ENCODE results near the gene FADS2.

FADS2 gene

GRCh38 chr11:61885166-61885778 is 57.2 kb downstream of the FADS2 start:
- no peak for ATAC-seq
- TF ChIP-seq, protein P1, sequence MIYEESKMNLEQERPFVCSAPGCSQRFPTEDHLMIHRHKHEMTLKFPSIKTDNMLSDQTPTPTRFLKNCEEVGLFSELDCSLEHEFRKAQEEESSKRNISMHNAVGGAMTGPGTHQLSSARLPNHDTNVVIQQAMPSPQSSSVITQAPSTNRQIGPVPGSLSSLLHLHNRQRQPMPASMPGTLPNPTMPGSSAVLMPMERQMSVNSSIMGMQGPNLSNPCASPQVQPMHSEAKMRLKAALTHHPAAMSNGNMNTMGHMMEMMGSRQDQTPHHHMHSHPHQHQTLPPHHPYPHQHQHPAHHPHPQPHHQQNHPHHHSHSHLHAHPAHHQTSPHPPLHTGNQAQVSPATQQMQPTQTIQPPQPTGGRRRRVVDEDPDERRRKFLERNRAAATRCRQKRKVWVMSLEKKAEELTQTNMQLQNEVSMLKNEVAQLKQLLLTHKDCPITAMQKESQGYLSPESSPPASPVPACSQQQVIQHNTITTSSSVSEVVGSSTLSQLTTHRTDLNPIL (CRISPR knock-in tag; IDR thresholded peaks at IDR 0.05; ENCODE audit: low read depth), result no peak
- TF ChIP-seq TCF4 (CRISPR knock-in tag; IDR thresholded peaks at IDR 0.05; ENCODE audit: borderline replicate concordance) (no peak), OSR1 (CRISPR knock-in tag; IDR thresholded peaks at IDR 0.05) (no peak)

GRCh38 chr11:61885784-61886580 is 57.9 kb downstream of the FADS2 start:
- ATAC-seq, result no peak
- TF ChIP-seq ZFP3 (CRISPR knock-in tag; IDR thresholded peaks at IDR 0.05), result no peak
- no peak for TF ChIP-seq TSHZ2 (CRISPR knock-in tag; IDR thresholded peaks at IDR 0.05)
- TF ChIP-seq ZNF70 (CRISPR knock-in tag; IDR thresholded peaks at IDR 0.05), result no peak
- TF ChIP-seq ISL1 (CRISPR knock-in tag; IDR thresholded peaks at IDR 0.05), result no peak
- no peak for TF ChIP-seq POU6F1 (CRISPR knock-in tag; IDR thresholded peaks at IDR 0.05; ENCODE audit: borderline replicate concordance, low read depth)
- TF ChIP-seq PPARA (CRISPR knock-in tag; IDR thresholded peaks at IDR 0.05; ENCODE audit: borderline replicate concordance), result no peak
- TF ChIP-seq ZC3H10 (CRISPR knock-in tag; IDR thresholded peaks at IDR 0.05), result no peak
- TF ChIP-seq BACH2 (CRISPR knock-in tag; IDR thresholded peaks at IDR 0.05; ENCODE audit: borderline replicate concordance), result no peak

- TF ChIP-seq ZNF8 (CRISPR knock-in tag; IDR thresholded peaks at IDR 0.05), result no peak
- TF ChIP-seq GLIS3 (CRISPR knock-in tag; IDR thresholded peaks at IDR 0.05), result no peak
- TF ChIP-seq, protein P2, sequence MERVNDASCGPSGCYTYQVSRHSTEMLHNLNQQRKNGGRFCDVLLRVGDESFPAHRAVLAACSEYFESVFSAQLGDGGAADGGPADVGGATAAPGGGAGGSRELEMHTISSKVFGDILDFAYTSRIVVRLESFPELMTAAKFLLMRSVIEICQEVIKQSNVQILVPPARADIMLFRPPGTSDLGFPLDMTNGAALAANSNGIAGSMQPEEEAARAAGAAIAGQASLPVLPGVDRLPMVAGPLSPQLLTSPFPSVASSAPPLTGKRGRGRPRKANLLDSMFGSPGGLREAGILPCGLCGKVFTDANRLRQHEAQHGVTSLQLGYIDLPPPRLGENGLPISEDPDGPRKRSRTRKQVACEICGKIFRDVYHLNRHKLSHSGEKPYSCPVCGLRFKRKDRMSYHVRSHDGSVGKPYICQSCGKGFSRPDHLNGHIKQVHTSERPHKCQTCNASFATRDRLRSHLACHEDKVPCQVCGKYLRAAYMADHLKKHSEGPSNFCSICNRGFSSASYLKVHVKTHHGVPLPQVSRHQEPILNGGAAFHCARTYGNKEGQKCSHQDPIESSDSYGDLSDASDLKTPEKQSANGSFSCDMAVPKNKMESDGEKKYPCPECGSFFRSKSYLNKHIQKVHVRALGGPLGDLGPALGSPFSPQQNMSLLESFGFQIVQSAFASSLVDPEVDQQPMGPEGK (CRISPR knock-in tag; IDR thresholded peaks at IDR 0.05; ENCODE audit: borderline replicate concordance), result no peak
- no peak for TF ChIP-seq POU6F1 (CRISPR knock-in tag; IDR thresholded peaks at IDR 0.05; ENCODE audit: borderline replicate concordance, low read depth)
- no peak for TF ChIP-seq SNAI2 (CRISPR knock-in tag; IDR thresholded peaks at IDR 0.05)
- no peak for TF ChIP-seq TSHZ2 (CRISPR knock-in tag; IDR thresholded peaks at IDR 0.05)
- no peak for TF ChIP-seq CSDC2 (CRISPR knock-in tag; IDR thresholded peaks at IDR 0.05)
- no peak for ATAC-seq
Observed at GRCh38 chr11:61886643-61887042, 58.5 kb downstream of the FADS2 start.
